Measurements from ENCODE around the gene RPUSD1.

The RPUSD1 gene

DNA sequence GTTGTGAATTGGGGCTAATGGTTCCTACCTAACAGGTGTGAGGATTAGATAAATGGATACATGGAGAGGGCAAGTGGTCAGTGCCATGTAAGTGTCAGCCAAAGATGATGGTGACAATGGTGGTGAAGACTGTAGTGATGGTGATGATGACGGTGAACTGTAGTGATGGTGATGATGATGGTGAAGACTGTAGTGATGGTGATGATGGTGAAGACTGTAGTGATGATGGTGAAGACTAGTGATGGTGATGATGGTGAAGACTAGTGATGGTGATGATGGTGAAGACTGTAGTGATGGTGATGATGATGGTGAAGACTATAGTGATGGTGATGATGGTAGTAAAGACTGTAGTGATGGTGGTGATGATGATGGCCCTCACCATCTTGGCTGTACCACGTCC is 30.4 kb upstream of the RPUSD1 start:
- no peak overlapping the region for H3K27ac ChIP-seq
- no peak for DNase-seq (ENCODE audit: low spot score)
- TF ChIP-seq, protein P1, sequence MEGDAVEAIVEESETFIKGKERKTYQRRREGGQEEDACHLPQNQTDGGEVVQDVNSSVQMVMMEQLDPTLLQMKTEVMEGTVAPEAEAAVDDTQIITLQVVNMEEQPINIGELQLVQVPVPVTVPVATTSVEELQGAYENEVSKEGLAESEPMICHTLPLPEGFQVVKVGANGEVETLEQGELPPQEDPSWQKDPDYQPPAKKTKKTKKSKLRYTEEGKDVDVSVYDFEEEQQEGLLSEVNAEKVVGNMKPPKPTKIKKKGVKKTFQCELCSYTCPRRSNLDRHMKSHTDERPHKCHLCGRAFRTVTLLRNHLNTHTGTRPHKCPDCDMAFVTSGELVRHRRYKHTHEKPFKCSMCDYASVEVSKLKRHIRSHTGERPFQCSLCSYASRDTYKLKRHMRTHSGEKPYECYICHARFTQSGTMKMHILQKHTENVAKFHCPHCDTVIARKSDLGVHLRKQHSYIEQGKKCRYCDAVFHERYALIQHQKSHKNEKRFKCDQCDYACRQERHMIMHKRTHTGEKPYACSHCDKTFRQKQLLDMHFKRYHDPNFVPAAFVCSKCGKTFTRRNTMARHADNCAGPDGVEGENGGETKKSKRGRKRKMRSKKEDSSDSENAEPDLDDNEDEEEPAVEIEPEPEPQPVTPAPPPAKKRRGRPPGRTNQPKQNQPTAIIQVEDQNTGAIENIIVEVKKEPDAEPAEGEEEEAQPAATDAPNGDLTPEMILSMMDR (IDR thresholded peaks at IDR 0.05): no peak
- H3K4me3 ChIP-seq: no peak overlapping the region

GRCh38 chr16:818132-818531 is 30.0 kb upstream of the RPUSD1 start:
- TF ChIP-seq, protein P1 (IDR thresholded peaks at IDR 0.05): no peak
- Histone ChIP-seq H3K4me3 (no peak overlapping the region), H3K27ac (no peak overlapping the region)
- DNase-seq (ENCODE audit: low spot score): no peak

- no peak for DNase-seq (ENCODE audit: low spot score)
- no peak overlapping the region for H3K27ac ChIP-seq
- H3K4me3 ChIP-seq: no peak overlapping the region
- TF ChIP-seq, protein P1 (IDR thresholded peaks at IDR 0.05): no peak
Observed at GRCh38 chr16:817001-817906, 29.1 kb upstream of the RPUSD1 start.

DNA sequence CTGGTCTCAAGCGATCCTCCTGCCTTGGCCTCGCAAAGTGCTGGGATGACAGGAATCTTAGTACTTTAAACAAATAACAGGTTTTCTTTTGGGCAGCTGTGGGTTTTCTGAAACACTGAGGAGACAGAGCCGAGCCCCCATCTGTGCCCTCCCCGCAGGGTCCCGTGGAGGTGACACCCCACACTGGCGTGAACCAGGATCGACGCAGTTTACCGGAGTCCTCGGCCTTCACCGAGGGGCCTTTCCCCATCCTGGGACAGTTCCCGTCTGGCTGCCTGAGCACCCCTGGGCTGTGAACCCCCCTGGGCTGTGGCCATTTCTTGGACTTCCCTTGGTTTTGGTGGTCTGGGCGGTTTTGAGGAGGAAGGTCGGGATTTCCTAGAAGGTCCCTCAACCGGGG is 27.7 kb upstream of the RPUSD1 start:
- Histone ChIP-seq H3K4me3 (no peak overlapping the region), H3K27ac (no peak overlapping the region)
- no peak for DNase-seq (ENCODE audit: low spot score)
- TF ChIP-seq, protein P1 (IDR thresholded peaks at IDR 0.05): no peak

GRCh38 chr16:814974-815373 is 26.8 kb upstream of the RPUSD1 start:
- TF ChIP-seq, protein P1 (IDR thresholded peaks at IDR 0.05): no peak
- Histone ChIP-seq H3K27ac (no peak overlapping the region), H3K4me3 (no peak overlapping the region)
- DNase-seq (ENCODE audit: low spot score): no peak

DNA sequence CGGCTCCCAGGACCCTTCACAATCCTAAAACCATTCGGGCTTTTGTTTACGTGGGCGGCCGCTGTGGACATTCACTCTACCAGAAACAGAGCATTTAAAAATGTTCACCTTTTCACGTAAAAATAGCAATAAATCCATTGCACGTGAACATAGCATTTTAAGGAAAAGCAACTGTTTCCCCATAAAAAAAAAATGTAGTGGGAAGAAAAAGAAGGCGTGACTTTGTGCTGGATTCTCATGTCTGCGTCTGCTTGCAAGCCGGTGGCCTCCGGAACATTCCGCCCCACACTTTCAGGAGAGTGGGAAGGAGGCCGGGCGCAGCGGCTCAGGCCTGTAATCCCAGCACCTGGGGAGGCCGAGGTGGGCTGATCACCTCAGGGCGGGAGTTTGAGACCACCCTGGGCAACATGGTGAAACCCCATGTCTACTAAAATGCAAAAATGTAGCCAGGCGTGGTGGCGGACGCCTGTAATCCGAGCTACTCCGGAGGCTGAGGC is 25.8 kb upstream of the RPUSD1 start:
- Histone ChIP-seq H3K4me3 (peak overlapping the region; percentile 54), H3K27ac (no peak overlapping the region)
- DNase-seq (ENCODE audit: low spot score): no peak
- TF ChIP-seq, protein P1 (IDR thresholded peaks at IDR 0.05): no peak
